ENCODE results near the gene FOXO1.

Gene FOXO1

GRCh38 chr13:40506592-40507446 is 159.6 kb downstream of the FOXO1 start:
- DNase-seq (ENCODE audit: low spot score): no peak

Measured in COLO829 (cell line).